Measurements from ENCODE around the gene SMIM17. TPM values are rescaled to one million over a fixed set of nuclear protein-coding genes. Genes with fewer than 3 reads are reported as not detected.
A peak's percentile ranks its signal among the peaks of the same experiment; 100 is the strongest.

SMIM17 gene
- total and polyA plus RNA-seq, 4 donors = 0.28 TPM; not detected in 3

GRCh38 chr19:56594446-56594782, 48.5 kb upstream of the SMIM17 start (continued):
- TF ChIP-seq, protein P1, sequence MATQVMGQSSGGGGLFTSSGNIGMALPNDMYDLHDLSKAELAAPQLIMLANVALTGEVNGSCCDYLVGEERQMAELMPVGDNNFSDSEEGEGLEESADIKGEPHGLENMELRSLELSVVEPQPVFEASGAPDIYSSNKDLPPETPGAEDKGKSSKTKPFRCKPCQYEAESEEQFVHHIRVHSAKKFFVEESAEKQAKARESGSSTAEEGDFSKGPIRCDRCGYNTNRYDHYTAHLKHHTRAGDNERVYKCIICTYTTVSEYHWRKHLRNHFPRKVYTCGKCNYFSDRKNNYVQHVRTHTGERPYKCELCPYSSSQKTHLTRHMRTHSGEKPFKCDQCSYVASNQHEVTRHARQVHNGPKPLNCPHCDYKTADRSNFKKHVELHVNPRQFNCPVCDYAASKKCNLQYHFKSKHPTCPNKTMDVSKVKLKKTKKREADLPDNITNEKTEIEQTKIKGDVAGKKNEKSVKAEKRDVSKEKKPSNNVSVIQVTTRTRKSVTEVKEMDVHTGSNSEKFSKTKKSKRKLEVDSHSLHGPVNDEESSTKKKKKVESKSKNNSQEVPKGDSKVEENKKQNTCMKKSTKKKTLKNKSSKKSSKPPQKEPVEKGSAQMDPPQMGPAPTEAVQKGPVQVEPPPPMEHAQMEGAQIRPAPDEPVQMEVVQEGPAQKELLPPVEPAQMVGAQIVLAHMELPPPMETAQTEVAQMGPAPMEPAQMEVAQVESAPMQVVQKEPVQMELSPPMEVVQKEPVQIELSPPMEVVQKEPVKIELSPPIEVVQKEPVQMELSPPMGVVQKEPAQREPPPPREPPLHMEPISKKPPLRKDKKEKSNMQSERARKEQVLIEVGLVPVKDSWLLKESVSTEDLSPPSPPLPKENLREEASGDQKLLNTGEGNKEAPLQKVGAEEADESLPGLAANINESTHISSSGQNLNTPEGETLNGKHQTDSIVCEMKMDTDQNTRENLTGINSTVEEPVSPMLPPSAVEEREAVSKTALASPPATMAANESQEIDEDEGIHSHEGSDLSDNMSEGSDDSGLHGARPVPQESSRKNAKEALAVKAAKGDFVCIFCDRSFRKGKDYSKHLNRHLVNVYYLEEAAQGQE (IDR thresholded peaks at IDR 0.05) = no peak

DNA sequence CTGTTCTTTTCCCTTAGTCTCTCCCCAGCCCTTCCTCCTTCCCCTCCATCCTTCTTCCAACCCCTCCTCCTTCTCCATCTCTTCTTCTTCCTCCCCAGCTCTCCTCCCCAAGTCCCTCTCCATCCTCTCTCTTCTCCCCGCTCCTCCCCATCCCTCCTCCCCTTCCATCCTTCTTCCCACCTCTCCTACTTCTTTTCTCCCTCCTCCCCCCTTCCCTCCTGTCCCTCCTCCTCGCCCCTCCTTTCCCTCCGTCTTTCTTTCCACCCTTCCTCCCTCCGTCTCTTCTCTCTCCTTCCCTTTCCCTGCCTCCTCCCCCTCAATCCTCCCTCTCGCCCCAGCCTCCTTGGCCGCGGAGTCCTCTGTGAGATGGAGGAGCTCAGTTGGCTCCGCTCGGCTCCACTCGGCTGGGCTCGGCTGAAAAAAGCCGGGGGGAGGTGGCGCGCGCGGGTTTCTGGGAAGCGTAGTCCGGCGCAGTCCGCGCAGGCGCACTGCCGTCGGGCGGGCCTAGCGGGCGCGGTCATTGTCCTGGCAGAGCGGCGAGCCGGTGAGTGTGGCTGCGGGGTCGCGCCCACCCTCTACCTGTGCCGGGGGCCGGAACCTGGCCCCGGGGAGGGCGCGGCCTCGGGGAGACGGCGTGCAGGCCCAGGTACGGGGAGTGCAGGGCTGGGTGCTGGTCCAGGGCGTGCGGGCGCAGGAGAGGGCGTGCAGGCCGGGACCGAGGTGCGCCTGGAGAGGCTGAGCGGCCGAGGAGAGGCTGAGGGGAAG, 48.0 kb upstream of the SMIM17 start, which contains the start of gene ZNF71:
Gene ZNF71, plus strand, starts transcription at position 520 of the 765 bp plus-strand sequence. CDS start 6,257 bp downstream, outside the sequence.
- Histone ChIP-seq H3K36me3 (ENCODE audit: control insufficient read depth in 4 of 4, insufficient read depth in 3 of 4, low read depth in 1 of 4, low read length in 3 of 4) (peaks cover 0 to 4% (median 2%) of the 10 kb centered on the region in 4 donors), H3K9me3 (ENCODE audit: control insufficient read depth in 4 of 4, low read length in 3 of 4) (peaks cover 14 to 36% (median 29%) of the 10 kb centered on the region in 4 donors), H3K27ac (ENCODE audit: low read depth in 1 of 2, low read length in 2 of 2) (peak within 1 kb of the TSS; percentile 25 to 36), H3K4me3 (ENCODE audit: low read depth in 1 of 3, low read length in 3 of 3) (peak within 1 kb of the TSS; percentile 65 to 90 (median 86)), H3K27me3 (ENCODE audit: control insufficient read depth in 4 of 4, insufficient read depth in 4 of 4, low read length in 3 of 4) (no peaks in the 10 kb centered on the region), H3K9ac (ENCODE audit: low read depth in 1 of 2, low read length in 2 of 2) (peak within 1 kb of the TSS; percentile 29 to 62), H3K4me1 (ENCODE audit: control insufficient read depth in 4 of 4, insufficient read depth in 4 of 4, low read length in 3 of 4) (peaks cover 0 to 4% (median 2%) of the 10 kb centered on the region in 4 donors)
- TF ChIP-seq EGR1 (IDR thresholded peaks at IDR 0.05; ENCODE audit: low read depth in 2 of 2) = no peak
- no peak for TF ChIP-seq ZBTB33 (IDR thresholded peaks at IDR 0.05)
- TF ChIP-seq JUND (IDR thresholded peaks at IDR 0.05) = no peak
- TF ChIP-seq YY1 (IDR thresholded peaks at IDR 0.05) = peak; percentile 32
- TF ChIP-seq FOXA1 (IDR thresholded peaks at IDR 0.05) = no peak
- TF ChIP-seq GABPA (IDR thresholded peaks at IDR 0.05 in 1 of 2, conservative IDR thresholded peaks at IDR 0.05 in 1 of 2) = peak in 1 of 2 donors; percentile 76
- no peak for TF ChIP-seq FOXA2 (IDR thresholded peaks at IDR 0.05)
- no peak for TF ChIP-seq CTCF (IDR thresholded peaks at IDR 0.05; ENCODE audit: low read depth, low read length, missing input control)
- no peak for TF ChIP-seq HNF4A (conservative IDR thresholded peaks at IDR 0.05)
- TF ChIP-seq TAF1 (conservative IDR thresholded peaks at IDR 0.05) = no peak
- TF ChIP-seq RAD21 (IDR thresholded peaks at IDR 0.05) = no peak
- no peak for TF ChIP-seq HNF4G (IDR thresholded peaks at IDR 0.05)
- peak; percentile 84 for DNase-seq (ENCODE audit: low spot score)
- 2% methylated on average over 52 of the region's 52 CpGs for WGBS

Data from liver (tissue), 9 donors.